ENCODE results near the gene SEMA5B.

The SEMA5B gene

DNA sequence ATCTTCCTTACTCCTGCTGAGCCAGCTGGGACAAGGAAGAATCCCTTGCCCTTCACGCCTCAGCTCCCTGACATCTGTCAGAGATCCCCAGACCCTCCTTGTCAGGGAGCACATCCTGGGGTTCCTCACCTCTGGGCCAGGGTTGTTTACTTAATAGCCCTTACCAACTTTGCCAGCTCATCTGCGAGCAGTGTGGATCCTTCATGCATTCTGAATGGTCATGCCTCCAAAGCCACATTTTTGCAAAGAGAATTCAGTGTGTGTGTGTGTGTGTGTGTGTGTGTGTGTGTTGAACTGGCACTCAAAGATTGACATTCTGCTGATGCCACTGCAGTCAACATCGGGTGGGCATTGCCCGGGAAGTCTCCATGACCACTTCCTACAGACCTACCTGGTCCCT is 120.1 kb downstream of the SEMA5B start:
- no peaks in the 10 kb centered on the region for H3K4me1 ChIP-seq (ENCODE audit: insufficient read depth, low read length)
- H3K27me3 ChIP-seq (ENCODE audit: insufficient read depth, low read length) = no peaks in the 10 kb centered on the region
- H3K9me3 ChIP-seq (ENCODE audit: insufficient read depth, low read depth, low read length) = no peaks in the 10 kb centered on the region
- no peak overlapping the region for H3K9ac ChIP-seq (ENCODE audit: low read depth, low read length)
- H3K36me3 ChIP-seq (ENCODE audit: insufficient read depth, low read length) = no peaks in the 10 kb centered on the region
- 94% methylated on average over 4 of the region's 4 CpGs for WGBS
- no peak overlapping the region for H3K27ac ChIP-seq (ENCODE audit: low read depth, low read length)
- H3K4me3 ChIP-seq (ENCODE audit: low read length) = no peak overlapping the region

DNA sequence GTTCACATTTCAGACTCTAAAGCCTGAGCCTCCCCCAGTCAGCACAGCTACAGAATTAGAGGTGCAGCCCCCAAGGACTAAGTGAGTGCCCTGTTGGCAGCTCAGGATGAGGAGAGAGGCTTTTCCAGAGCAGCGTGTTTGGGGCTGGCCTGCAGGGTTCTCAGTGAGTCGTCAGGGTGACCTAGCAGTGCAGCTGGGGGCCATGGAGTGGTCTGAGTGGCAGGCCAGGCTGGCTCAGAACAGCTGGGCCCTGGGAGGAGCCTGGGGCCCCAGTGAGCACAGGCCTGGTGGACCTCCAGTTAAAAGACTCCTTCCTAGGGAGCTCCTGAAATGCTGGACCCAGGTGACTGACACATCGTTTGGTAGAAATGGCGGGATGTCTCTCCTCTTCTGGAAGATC is 124.4 kb downstream of the SEMA5B start:
- no peaks in the 10 kb centered on the region for H3K27me3 ChIP-seq (ENCODE audit: insufficient read depth, low read length)
- H3K4me1 ChIP-seq (ENCODE audit: insufficient read depth, low read length) = no peaks in the 10 kb centered on the region
- WGBS = 70% methylated on average over 4 of the region's 4 CpGs
- H3K9me3 ChIP-seq (ENCODE audit: insufficient read depth, low read depth, low read length) = no peaks in the 10 kb centered on the region
- H3K36me3 ChIP-seq (ENCODE audit: insufficient read depth, low read length) = no peaks in the 10 kb centered on the region
- no peak overlapping the region for H3K4me3 ChIP-seq (ENCODE audit: low read length)
- no peak overlapping the region for H3K9ac ChIP-seq (ENCODE audit: low read depth, low read length)
- H3K27ac ChIP-seq (ENCODE audit: low read depth, low read length) = no peak overlapping the region

DNA sequence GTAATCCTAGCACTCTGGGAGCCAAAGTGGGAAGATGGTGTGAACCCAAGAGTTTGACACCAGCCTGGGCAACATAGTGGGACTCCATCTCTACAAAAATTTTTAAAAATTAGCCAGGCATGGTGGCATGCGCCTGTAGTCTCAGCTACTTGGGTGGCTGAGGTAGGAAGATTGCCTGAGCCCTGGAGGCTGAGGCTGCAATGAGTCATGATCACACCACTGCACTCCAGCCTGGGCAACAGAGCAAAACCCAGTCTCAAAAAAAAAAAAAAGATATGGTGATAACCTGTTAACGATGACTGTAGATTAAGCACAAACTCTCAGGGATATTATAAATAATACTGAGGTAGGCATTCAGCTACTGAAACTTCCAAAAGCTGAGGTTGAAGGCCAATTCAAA is 125.2 kb downstream of the SEMA5B start:
- no peaks in the 10 kb centered on the region for H3K4me1 ChIP-seq (ENCODE audit: insufficient read depth, low read length)
- no peaks in the 10 kb centered on the region for H3K9me3 ChIP-seq (ENCODE audit: insufficient read depth, low read depth, low read length)
- H3K27ac ChIP-seq (ENCODE audit: low read depth, low read length) = no peak overlapping the region
- WGBS = 82% methylated on average over 2 of the region's 2 CpGs
- no peak overlapping the region for H3K4me3 ChIP-seq (ENCODE audit: low read length)
- H3K9ac ChIP-seq (ENCODE audit: low read depth, low read length) = no peak overlapping the region
- no peaks in the 10 kb centered on the region for H3K27me3 ChIP-seq (ENCODE audit: insufficient read depth, low read length)
- H3K36me3 ChIP-seq (ENCODE audit: insufficient read depth, low read length) = no peaks in the 10 kb centered on the region

DNA sequence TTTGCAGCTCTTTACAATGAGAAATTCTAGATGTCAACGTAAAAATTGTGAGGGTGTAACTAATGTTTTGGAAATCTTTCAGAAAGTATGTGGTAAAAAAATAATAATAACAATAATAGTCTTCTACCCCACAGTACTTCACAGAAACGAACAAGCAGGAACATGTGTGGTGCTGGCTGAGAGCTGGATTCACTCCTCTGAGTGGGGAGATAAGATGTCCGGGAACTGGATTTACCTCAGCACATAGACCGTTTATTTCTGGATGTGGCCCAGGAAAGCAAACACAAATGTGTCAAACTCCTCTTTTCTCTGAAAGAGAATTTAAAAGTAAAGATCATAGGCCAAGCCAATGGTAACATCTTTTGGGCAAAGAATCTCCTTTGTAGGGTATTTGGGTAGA is 129.3 kb downstream of the SEMA5B start:
- Histone ChIP-seq H3K27me3 (ENCODE audit: insufficient read depth, low read length) (0 out of 2 replicates have a peak, but pooled peaks cover 5% of the 10 kb centered on the region), H3K27ac (ENCODE audit: low read depth, low read length) (no peak overlapping the region), H3K36me3 (ENCODE audit: insufficient read depth, low read length) (no peaks in the 10 kb centered on the region), H3K4me3 (ENCODE audit: low read length) (no peak overlapping the region), H3K9me3 (ENCODE audit: insufficient read depth, low read depth, low read length) (no peaks in the 10 kb centered on the region), H3K4me1 (ENCODE audit: insufficient read depth, low read length) (peaks cover 13% of the 10 kb centered on the region), H3K9ac (ENCODE audit: low read depth, low read length) (no peak overlapping the region)
- WGBS = 91% methylated on average over 3 of the region's 4 CpGs

DNA sequence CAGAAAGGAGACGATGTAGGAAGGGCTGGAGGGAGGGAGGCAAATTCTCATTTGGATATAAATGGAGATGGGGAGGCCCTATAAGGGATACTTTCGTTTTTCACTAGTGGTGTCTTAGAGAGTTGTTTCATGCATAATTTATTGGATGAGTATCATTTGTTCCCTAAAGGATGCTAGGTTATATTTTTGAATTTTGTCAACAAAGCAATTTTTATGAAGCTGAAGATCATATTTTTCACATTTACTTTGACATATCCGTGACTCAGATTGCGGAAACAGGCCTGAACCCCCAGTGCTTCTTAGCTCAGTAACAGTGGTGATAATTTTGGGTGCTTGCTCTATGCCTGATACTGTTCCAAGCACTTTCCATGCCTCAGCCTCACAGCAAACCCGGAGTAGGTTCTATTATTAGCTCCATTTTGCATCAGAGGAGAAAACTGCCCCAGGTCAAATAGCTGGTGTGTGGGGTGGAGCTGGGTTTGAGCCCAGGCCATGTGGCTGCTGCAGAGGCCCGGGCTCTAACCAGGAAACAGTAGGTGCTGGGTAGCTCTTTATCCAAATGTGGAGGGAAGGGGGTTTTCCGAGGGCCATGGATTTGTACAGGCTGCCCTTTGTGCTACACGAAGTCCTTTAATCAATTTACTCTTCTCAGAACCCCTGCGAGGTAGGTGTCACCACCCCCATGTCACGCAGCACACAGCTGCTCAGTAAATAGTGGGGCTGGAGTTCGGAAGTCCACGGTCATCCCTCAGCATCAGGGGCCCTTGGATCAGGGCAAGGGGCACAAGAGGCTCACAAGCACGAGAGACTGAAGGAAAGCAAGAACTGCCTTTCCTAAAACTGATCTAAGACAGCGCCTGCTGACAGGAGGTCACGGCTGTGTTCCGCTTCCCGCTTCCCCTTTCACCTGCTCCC is 133.6 kb downstream of the SEMA5B start:
- WGBS = 65% methylated on average over 17 of the region's 17 CpGs
- peaks cover 29% of the 10 kb centered on the region for H3K4me1 ChIP-seq (ENCODE audit: insufficient read depth, low read length)
- H3K4me3 ChIP-seq (ENCODE audit: low read length) = no peak overlapping the region
- H3K9me3 ChIP-seq (ENCODE audit: insufficient read depth, low read depth, low read length) = no peaks in the 10 kb centered on the region
- no peaks in the 10 kb centered on the region for H3K36me3 ChIP-seq (ENCODE audit: insufficient read depth, low read length)
- no peak overlapping the region for H3K9ac ChIP-seq (ENCODE audit: low read depth, low read length)
- H3K27ac ChIP-seq (ENCODE audit: low read depth, low read length) = no peak overlapping the region
- 0 out of 2 replicates have a peak, but pooled peaks cover 5% of the 10 kb centered on the region for H3K27me3 ChIP-seq (ENCODE audit: insufficient read depth, low read length)

DNA sequence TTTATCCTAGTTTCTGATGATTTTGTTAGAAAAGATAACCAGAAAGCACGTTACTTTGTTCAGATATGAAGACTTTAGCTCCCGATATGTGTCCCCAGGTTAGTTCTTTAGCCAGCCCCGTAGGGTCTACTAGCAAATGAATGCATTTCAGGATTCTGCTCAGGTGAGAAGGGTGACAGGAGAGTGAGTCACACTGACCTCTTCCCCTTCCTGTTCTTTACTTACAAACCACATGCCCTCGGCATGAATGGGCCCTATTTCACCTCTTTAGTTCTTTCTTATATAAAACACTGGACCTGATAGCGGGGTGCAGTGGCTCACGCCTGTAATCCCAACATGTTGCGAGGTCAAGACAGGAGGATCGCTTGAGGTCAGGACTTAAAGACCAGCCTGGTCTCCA is 134.3 kb downstream of the SEMA5B start:
- Histone ChIP-seq H3K27me3 (ENCODE audit: insufficient read depth, low read length) (0 out of 2 replicates have a peak, but pooled peaks cover 5% of the 10 kb centered on the region), H3K4me1 (ENCODE audit: insufficient read depth, low read length) (peaks cover 29% of the 10 kb centered on the region), H3K27ac (ENCODE audit: low read depth, low read length) (no peak overlapping the region), H3K9me3 (ENCODE audit: insufficient read depth, low read depth, low read length) (no peaks in the 10 kb centered on the region), H3K4me3 (ENCODE audit: low read length) (no peak overlapping the region), H3K9ac (ENCODE audit: low read depth, low read length) (no peak overlapping the region), H3K36me3 (ENCODE audit: insufficient read depth, low read length) (no peaks in the 10 kb centered on the region)
- 87% methylated on average over 8 of the region's 8 CpGs for WGBS

DNA sequence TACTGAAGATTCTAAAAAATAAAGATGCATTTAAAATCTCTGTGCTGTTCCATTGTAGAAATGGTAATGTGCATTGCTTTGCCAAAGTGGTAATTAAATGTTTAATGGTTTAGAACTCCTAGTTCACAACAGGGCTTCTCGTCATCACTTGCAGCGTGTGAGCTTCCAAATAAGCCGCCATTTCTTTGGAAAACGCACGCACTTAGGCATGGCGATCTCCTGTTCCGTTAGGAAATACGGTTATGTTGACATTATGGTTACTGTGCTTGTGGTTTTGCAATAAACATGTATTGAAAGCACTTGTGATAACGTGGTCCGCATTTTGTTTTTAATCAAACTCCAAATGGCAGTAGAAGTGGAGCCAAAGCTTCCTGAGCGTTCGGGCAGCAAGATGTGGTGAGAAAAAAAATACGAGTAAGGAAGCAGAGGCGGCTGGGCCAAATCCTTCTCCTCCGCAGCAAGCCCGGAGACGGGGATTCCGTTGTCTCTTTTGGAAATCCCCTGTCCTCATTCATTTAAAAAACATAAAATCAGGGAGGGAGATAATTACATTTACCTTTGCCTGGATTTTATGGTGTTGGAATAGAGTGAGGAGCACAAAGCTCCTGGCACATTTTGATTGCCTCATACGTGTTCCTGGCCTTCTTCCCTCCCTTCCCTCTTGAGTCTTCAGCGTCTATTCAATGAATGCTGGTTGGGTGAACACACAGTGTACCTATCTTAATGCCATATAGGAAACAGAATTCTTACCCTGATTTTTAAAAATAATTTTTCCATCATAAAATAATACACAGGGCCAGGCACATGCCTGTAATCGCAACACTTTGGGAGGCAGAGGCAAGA is 135.2 kb downstream of the SEMA5B start:
- no peak overlapping the region for H3K9ac ChIP-seq (ENCODE audit: low read depth, low read length)
- 96% methylated on average over 17 of the region's 21 CpGs for WGBS
- no peak overlapping the region for H3K27ac ChIP-seq (ENCODE audit: low read depth, low read length)
- H3K4me1 ChIP-seq (ENCODE audit: insufficient read depth, low read length) = peaks cover 29% of the 10 kb centered on the region
- H3K9me3 ChIP-seq (ENCODE audit: insufficient read depth, low read depth, low read length) = no peaks in the 10 kb centered on the region
- H3K27me3 ChIP-seq (ENCODE audit: insufficient read depth, low read length) = 0 out of 2 replicates have a peak, but pooled peaks cover 5% of the 10 kb centered on the region
- H3K4me3 ChIP-seq (ENCODE audit: low read length) = no peak overlapping the region
- no peaks in the 10 kb centered on the region for H3K36me3 ChIP-seq (ENCODE audit: insufficient read depth, low read length)

DNA sequence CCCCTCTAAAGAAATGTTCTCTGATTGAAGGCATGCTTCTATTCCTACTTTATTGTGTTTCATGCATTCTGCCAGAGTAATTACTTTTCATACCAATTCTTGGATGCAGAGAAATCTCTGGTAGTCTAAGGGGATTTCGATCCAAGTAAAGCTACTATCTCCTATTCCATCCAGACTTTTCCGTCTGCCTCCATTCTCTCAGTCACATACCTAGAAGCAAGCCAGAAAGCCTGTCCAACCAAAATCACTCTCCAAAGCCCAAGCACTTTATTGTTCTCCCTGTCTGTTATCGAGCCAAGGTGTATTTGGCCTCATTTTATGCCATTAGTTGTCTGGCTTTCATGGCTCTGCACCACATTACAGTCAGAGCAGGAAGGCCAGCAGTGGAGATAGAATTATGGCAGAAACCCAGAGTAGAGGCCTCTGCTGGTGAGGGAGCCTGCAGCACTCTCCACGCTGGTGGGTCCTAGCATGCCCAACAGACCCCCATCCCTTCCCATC is 136.8 kb downstream of the SEMA5B start:
- Histone ChIP-seq H3K27ac (ENCODE audit: low read depth, low read length) (peak overlapping the region; percentile 23; the same call in 1 of the 2 replicates), H3K27me3 (ENCODE audit: insufficient read depth, low read length) (0 out of 2 replicates have a peak, but pooled peaks cover 5% of the 10 kb centered on the region)
- WGBS = 87% methylated on average over 4 of the region's 4 CpGs

DNA sequence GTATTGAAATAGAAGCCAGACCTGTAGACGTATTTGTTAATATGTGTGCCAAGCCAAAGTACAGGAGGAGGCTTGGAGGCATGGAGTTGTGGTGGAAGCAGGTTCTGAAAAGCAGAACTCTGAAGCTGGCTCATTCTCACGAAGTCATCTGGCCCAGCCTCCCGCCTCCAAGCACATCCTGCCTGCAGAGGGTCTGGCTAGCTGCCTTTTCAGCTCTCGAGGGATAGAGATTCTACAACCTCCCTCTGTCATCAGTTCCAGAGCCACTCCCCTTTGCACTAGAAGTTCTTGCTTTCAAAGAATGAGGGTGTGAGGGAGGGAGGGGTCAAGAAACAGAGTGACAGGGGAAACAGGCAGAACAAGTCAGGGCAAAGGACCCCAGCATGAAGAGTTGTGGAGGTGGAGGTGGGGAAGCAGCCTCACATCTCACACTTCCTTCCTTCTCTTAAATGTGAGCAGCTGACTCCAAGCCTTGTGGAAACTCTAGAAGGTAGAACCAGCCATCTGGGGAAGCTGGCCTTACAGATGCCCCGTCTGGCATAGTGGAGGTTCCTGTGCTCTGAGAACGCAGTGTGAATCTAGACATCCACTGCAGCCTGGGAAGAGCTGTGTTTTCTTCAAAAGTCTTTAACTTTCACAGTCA is 137.4 kb downstream of the SEMA5B start:
- WGBS = 64% methylated on average over 5 of the region's 6 CpGs

More for the DNA sequence above, 136.8 kb downstream of the SEMA5B start:
- H3K36me3 ChIP-seq (ENCODE audit: insufficient read depth, low read length) = no peaks in the 10 kb centered on the region
- peaks cover 29% of the 10 kb centered on the region for H3K4me1 ChIP-seq (ENCODE audit: insufficient read depth, low read length)
- no peaks in the 10 kb centered on the region for H3K9me3 ChIP-seq (ENCODE audit: insufficient read depth, low read depth, low read length)
- no peak overlapping the region for H3K9ac ChIP-seq (ENCODE audit: low read depth, low read length)
- H3K4me3 ChIP-seq (ENCODE audit: low read length) = no peak overlapping the region

DNA sequence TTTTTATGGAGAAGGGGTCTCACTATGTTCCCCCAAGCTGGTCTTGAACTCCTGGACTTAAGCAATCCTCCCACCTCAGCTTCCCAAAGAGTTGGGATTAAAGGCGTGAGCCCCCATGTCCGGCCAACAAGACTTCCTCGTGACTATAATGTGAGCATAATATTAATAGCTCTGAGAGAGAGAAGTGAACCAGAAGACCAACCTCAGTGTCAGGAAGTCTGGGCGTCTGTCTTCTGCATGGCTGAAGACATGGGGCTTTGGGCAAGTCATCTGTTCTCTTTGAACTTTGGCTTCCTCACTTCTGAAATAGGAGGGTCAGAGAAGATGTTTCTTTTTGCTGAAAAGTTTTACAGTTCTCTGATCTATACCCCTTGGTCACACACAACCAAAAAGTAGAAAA is 140.6 kb downstream of the SEMA5B start:
- H3K9me3 ChIP-seq (ENCODE audit: insufficient read depth, low read depth, low read length) = no peaks in the 10 kb centered on the region
- no peaks in the 10 kb centered on the region for H3K36me3 ChIP-seq (ENCODE audit: insufficient read depth, low read length)
- H3K9ac ChIP-seq (ENCODE audit: low read depth, low read length) = no peak overlapping the region
- no peak overlapping the region for H3K4me3 ChIP-seq (ENCODE audit: low read length)
- 90% methylated on average over 4 of the region's 4 CpGs for WGBS
- peaks cover 16% of the 10 kb centered on the region for H3K4me1 ChIP-seq (ENCODE audit: insufficient read depth, low read length)
- no peaks in the 10 kb centered on the region for H3K27me3 ChIP-seq (ENCODE audit: insufficient read depth, low read length)
- no peak overlapping the region for H3K27ac ChIP-seq (ENCODE audit: low read depth, low read length)

More for the DNA sequence above, 137.4 kb downstream of the SEMA5B start:
- H3K4me3 ChIP-seq (ENCODE audit: low read length) = no peak overlapping the region
- H3K4me1 ChIP-seq (ENCODE audit: insufficient read depth, low read length) = peaks cover 29% of the 10 kb centered on the region
- H3K36me3 ChIP-seq (ENCODE audit: insufficient read depth, low read length) = no peaks in the 10 kb centered on the region
- 0 out of 2 replicates have a peak, but pooled peaks cover 5% of the 10 kb centered on the region for H3K27me3 ChIP-seq (ENCODE audit: insufficient read depth, low read length)
- no peaks in the 10 kb centered on the region for H3K9me3 ChIP-seq (ENCODE audit: insufficient read depth, low read depth, low read length)
- H3K27ac ChIP-seq (ENCODE audit: low read depth, low read length) = peak overlapping the region; percentile 23; the same call in 1 of the 2 replicates
- no peak overlapping the region for H3K9ac ChIP-seq (ENCODE audit: low read depth, low read length)
